ENCODE data around the gene LRP2.

The LRP2 gene

GRCh38 chr2:169159686-169160085 lies 202.6 kb downstream of the LRP2 start:
- Histone ChIP-seq H3K18ac (ENCODE audit: low read length) (no peak overlapping the region), H2BK15ac (ENCODE audit: low read length) (no peak overlapping the region), H3K4ac (ENCODE audit: low read length) (no peak overlapping the region), H3K27ac (replicated peaks; ENCODE audit: low read length) (no peak overlapping the region), H3K4me2 (ENCODE audit: insufficient read depth, low read length, poor library complexity, severe bottlenecking) (no peak overlapping the region), H4K8ac (ENCODE audit: low read depth, low read length) (no peak overlapping the region), H3K27me3 (ENCODE audit: control insufficient read depth in 3 of 3, insufficient read depth in 3 of 3, low read depth in 1 of 3, low read length in 3 of 3) (no peaks in the 10 kb centered on the region), H3K4me3 (ENCODE audit: low read length in 2 of 2) (no peak overlapping the region), H3K36me3 (replicated peaks in 1 of 2; ENCODE audit: control insufficient read depth in 2 of 2, insufficient read depth in 2 of 2, low read length in 2 of 2) (peaks cover 41 to 86% of the 10 kb centered on the region in 2 donors), H4K91ac (ENCODE audit: low read depth, low read length, poor library complexity) (no peak overlapping the region), H3K79me1 (ENCODE audit: low read depth, low read length) (no peaks in the 10 kb centered on the region), H2BK12ac (ENCODE audit: low read length) (no peak overlapping the region), H3K9me3 (replicated peaks in 1 of 2; ENCODE audit: control insufficient read depth in 2 of 2, insufficient read depth in 1 of 2, low read depth in 1 of 2, low read length in 2 of 2) (no peaks in the 10 kb centered on the region), H2BK5ac (ENCODE audit: low read length) (no peak overlapping the region), H3K4me1 (ENCODE audit: control insufficient read depth in 2 of 2, insufficient read depth in 1 of 2, low read depth in 1 of 2, low read length in 2 of 2) (no peaks in the 10 kb centered on the region), H2BK120ac (ENCODE audit: low read depth, low read length) (no peak overlapping the region), H3K9ac (ENCODE audit: low read depth, low read length, poor library complexity) (no peak overlapping the region), H3K14ac (ENCODE audit: low read length) (no peak overlapping the region), H3K23ac (ENCODE audit: low read depth, low read length, poor library complexity) (no peak overlapping the region), H2AK5ac (ENCODE audit: low read depth, low read length) (no peak overlapping the region), H2AFZ (ENCODE audit: low read length) (no peak overlapping the region)
- DNase-seq (ENCODE audit: low spot score), result no peak
- no CpG with 5 or more reads among the region's 2 CpGs for WGBS, 2 donors (ENCODE audit: extremely low coverage in 2 of 2, insufficient read length in 2 of 2, insufficient replicate concordance in 1 of 2)

DNA sequence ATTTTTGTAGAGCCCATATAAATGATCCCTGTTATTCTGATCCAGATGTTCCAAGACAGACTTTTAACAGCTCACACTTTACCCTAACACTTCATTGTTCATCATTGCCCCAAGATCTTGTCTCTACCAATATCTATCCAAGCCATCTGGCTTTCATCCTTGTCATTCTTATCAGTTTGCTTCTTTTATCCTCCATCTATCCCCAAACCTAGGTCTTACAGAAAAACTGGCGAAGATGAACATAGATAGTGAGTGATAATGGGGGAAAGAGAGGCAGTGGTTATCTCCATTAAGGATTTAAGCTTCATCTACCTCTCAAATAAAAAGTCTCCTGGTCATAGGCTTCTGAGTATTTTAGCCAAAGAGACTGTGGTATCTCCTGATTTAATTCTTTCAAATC lies 203.5 kb downstream of the LRP2 start:
- H2BK120ac ChIP-seq (ENCODE audit: low read depth, low read length), result no peak overlapping the region
- peaks cover 0 to 8% of the 10 kb centered on the region in 2 donors for H3K9me3 ChIP-seq (replicated peaks in 1 of 2; ENCODE audit: control insufficient read depth in 2 of 2, insufficient read depth in 1 of 2, low read depth in 1 of 2, low read length in 2 of 2)
- H2BK12ac ChIP-seq (ENCODE audit: low read length), result no peak overlapping the region
- peaks cover 38 to 86% of the 10 kb centered on the region in 2 donors for H3K36me3 ChIP-seq (replicated peaks in 1 of 2; ENCODE audit: control insufficient read depth in 2 of 2, insufficient read depth in 2 of 2, low read length in 2 of 2)
- H3K4me2 ChIP-seq (ENCODE audit: insufficient read depth, low read length, poor library complexity, severe bottlenecking), result no peak overlapping the region
- no peak overlapping the region for H3K23ac ChIP-seq (ENCODE audit: low read depth, low read length, poor library complexity)
- no peak overlapping the region for H2AK5ac ChIP-seq (ENCODE audit: low read depth, low read length)
- H4K8ac ChIP-seq (ENCODE audit: low read depth, low read length), result no peak overlapping the region
- no CpG with 5 or more reads among the region's 1 CpG for WGBS, 2 donors (ENCODE audit: extremely low coverage in 2 of 2, insufficient read length in 2 of 2, insufficient replicate concordance in 1 of 2)
- no peak overlapping the region for H2BK5ac ChIP-seq (ENCODE audit: low read length)
- no peak overlapping the region for H3K4ac ChIP-seq (ENCODE audit: low read length)
- no peak overlapping the region for H3K18ac ChIP-seq (ENCODE audit: low read length)
- H2AFZ ChIP-seq (ENCODE audit: low read length), result no peak overlapping the region
- no peaks in the 10 kb centered on the region for H3K4me1 ChIP-seq (ENCODE audit: control insufficient read depth in 2 of 2, insufficient read depth in 1 of 2, low read depth in 1 of 2, low read length in 2 of 2)
- H3K79me1 ChIP-seq (ENCODE audit: low read depth, low read length), result no peaks in the 10 kb centered on the region
- H3K9ac ChIP-seq (ENCODE audit: low read depth, low read length, poor library complexity), result no peak overlapping the region
- no peaks in the 10 kb centered on the region for H3K27me3 ChIP-seq (ENCODE audit: control insufficient read depth in 3 of 3, insufficient read depth in 3 of 3, low read depth in 1 of 3, low read length in 3 of 3)
- no peak overlapping the region for H4K91ac ChIP-seq (ENCODE audit: low read depth, low read length, poor library complexity)
- H3K14ac ChIP-seq (ENCODE audit: low read length), result no peak overlapping the region
- no peak for DNase-seq (ENCODE audit: low spot score)
- H2BK15ac ChIP-seq (ENCODE audit: low read length), result no peak overlapping the region
- H3K4me3 ChIP-seq (ENCODE audit: low read length in 2 of 2), result no peak overlapping the region
- no peak overlapping the region for H3K27ac ChIP-seq (replicated peaks; ENCODE audit: low read length)

DNA sequence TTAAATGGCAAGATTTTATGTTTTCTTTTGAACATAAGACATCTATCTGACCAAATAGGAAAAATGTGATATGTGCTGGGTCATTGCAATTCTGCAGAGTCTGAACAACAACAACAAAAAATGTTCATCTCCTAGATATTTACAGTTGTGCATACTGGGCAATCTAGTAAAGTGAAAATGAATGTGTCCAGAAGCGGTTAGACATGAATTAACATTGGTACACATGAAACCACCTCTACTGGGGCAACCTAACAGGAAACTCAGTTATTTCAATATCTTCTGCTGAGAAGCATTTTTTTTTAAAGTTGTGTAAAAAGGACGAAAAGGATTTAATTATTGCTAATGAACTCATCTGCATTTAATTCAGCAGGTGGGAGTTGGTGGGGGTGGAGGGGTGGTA lies 216.1 kb downstream of the LRP2 start:
- no CpG with 5 or more reads among the region's 2 CpGs for whole genome bisulfite sequencing, 2 donors (ENCODE audit: extremely low coverage in 2 of 2, insufficient read length in 2 of 2, insufficient replicate concordance in 1 of 2)
- Histone ChIP-seq H2AFZ (ENCODE audit: low read length) (no peak overlapping the region), H3K23ac (ENCODE audit: low read depth, low read length, poor library complexity) (no peak overlapping the region), H3K18ac (ENCODE audit: low read length) (no peak overlapping the region), H3K9me3 (replicated peaks in 1 of 2; ENCODE audit: control insufficient read depth in 2 of 2, insufficient read depth in 1 of 2, low read depth in 1 of 2, low read length in 2 of 2) (no peaks in the 10 kb centered on the region), H2BK12ac (ENCODE audit: low read length) (no peak overlapping the region), H3K4ac (ENCODE audit: low read length) (no peak overlapping the region), H3K9ac (ENCODE audit: low read depth, low read length, poor library complexity) (no peak overlapping the region), H2BK15ac (ENCODE audit: low read length) (no peak overlapping the region), H3K14ac (ENCODE audit: low read length) (no peak overlapping the region), H2BK120ac (ENCODE audit: low read depth, low read length) (no peak overlapping the region), H2BK5ac (ENCODE audit: low read length) (no peak overlapping the region), H3K27me3 (ENCODE audit: control insufficient read depth in 3 of 3, insufficient read depth in 3 of 3, low read depth in 1 of 3, low read length in 3 of 3) (no peaks in the 10 kb centered on the region), H3K36me3 (replicated peaks in 1 of 2; ENCODE audit: control insufficient read depth in 2 of 2, insufficient read depth in 2 of 2, low read length in 2 of 2) (peaks cover 39 to 89% of the 10 kb centered on the region in 2 donors), H4K91ac (ENCODE audit: low read depth, low read length, poor library complexity) (no peak overlapping the region), H3K4me2 (ENCODE audit: insufficient read depth, low read length, poor library complexity, severe bottlenecking) (no peak overlapping the region), H3K4me3 (ENCODE audit: low read length in 2 of 2) (no peak overlapping the region), H2AK5ac (ENCODE audit: low read depth, low read length) (no peak overlapping the region), H3K27ac (replicated peaks; ENCODE audit: low read length) (no peak overlapping the region), H3K79me1 (ENCODE audit: low read depth, low read length) (no peaks in the 10 kb centered on the region), H4K8ac (ENCODE audit: low read depth, low read length) (no peak overlapping the region), H3K4me1 (ENCODE audit: control insufficient read depth in 2 of 2, insufficient read depth in 1 of 2, low read depth in 1 of 2, low read length in 2 of 2) (no peaks in the 10 kb centered on the region)
- no peak for DNase-seq (ENCODE audit: low spot score)

DNA sequence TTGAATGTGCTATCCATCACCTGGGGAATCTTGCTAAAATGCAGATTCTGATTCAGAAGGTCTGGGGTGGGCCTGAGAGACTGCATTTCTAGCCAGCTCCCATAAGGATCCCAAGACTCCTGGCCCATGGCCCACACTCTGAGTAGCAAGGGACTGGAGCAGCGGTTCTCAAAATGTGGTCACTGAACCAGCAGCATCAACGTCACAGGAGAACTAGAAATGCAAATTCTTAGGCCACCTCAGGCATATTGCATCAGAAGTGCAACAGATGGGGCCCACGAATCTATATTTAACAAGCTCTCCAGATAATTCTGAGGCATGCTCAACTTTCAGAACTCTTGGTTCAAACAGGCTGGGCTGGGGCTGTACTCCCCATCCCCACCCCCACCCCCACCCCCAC lies 218.3 kb downstream of the LRP2 start:
- Histone ChIP-seq H2BK15ac (ENCODE audit: low read length) (no peak overlapping the region), H3K36me3 (replicated peaks in 1 of 2; ENCODE audit: control insufficient read depth in 2 of 2, insufficient read depth in 2 of 2, low read length in 2 of 2) (peaks cover 50 to 90% of the 10 kb centered on the region in 2 donors), H2BK12ac (ENCODE audit: low read length) (no peak overlapping the region), H3K18ac (ENCODE audit: low read length) (no peak overlapping the region), H3K27ac (replicated peaks; ENCODE audit: low read length) (no peak overlapping the region), H4K91ac (ENCODE audit: low read depth, low read length, poor library complexity) (no peak overlapping the region), H2BK5ac (ENCODE audit: low read length) (no peak overlapping the region), H3K14ac (ENCODE audit: low read length) (no peak overlapping the region), H3K4me2 (ENCODE audit: insufficient read depth, low read length, poor library complexity, severe bottlenecking) (no peak overlapping the region), H3K4ac (ENCODE audit: low read length) (no peak overlapping the region), H4K8ac (ENCODE audit: low read depth, low read length) (no peak overlapping the region), H3K4me1 (ENCODE audit: control insufficient read depth in 2 of 2, insufficient read depth in 1 of 2, low read depth in 1 of 2, low read length in 2 of 2) (no peaks in the 10 kb centered on the region), H2AFZ (ENCODE audit: low read length) (no peak overlapping the region), H3K27me3 (ENCODE audit: control insufficient read depth in 3 of 3, insufficient read depth in 3 of 3, low read depth in 1 of 3, low read length in 3 of 3) (no peaks in the 10 kb centered on the region), H2BK120ac (ENCODE audit: low read depth, low read length) (no peak overlapping the region), H3K79me1 (ENCODE audit: low read depth, low read length) (no peaks in the 10 kb centered on the region), H2AK5ac (ENCODE audit: low read depth, low read length) (no peak overlapping the region), H3K23ac (ENCODE audit: low read depth, low read length, poor library complexity) (no peak overlapping the region), H3K9me3 (replicated peaks in 1 of 2; ENCODE audit: control insufficient read depth in 2 of 2, insufficient read depth in 1 of 2, low read depth in 1 of 2, low read length in 2 of 2) (no peaks in the 10 kb centered on the region), H3K9ac (ENCODE audit: low read depth, low read length, poor library complexity) (no peak overlapping the region), H3K4me3 (ENCODE audit: low read length in 2 of 2) (no peak overlapping the region)
- WGBS, 2 donors (ENCODE audit: extremely low coverage in 2 of 2, insufficient read length in 2 of 2, insufficient replicate concordance in 1 of 2), result no CpG with 5 or more reads among the region's 3 CpGs
- no peak for DNase-seq (ENCODE audit: low spot score)

Measured in neuronal stem cell (in vitro differentiated cells).